T-cell (primary cell): ENCODE results near the gene ALOXE3. TPM values are rescaled to one million over a fixed set of nuclear protein-coding genes. Genes with fewer than 3 reads are reported as not detected.

Source experiments
- ATAC-seq, 4 experiments: fragments of 200-7000 bp in 3 of 4; fragments of 150-1000 bp in 1 of 4; cut with Tn5 transposase; replicated peaks in 1 of 4; 1 replicate in 3 of 4; 2 replicates in 1 of 4; pipeline ENCODE4 v1.10.0; 2021; ENCODE audit warnings: moderate library complexity in 3 of 4, mild to moderate bottlenecking in 2 of 4, moderate number of reproducible peaks in 1 of 4
- CTCF ChIA-PET, 2 donors: fragments of 300-600 bp; sonication (Branson Sonifier 250); formaldehyde crosslinking; loops; one replicate each; lab custom pipeline; 2022; ENCODE audit warnings: antibody characterized with exemption in 2 of 2; lab: Charles Lee
- POLR2A ChIA-PET, 2 donors: fragments of 300-600 bp; sonication (Branson Sonifier 250); formaldehyde crosslinking; loops; one replicate each; lab custom pipeline; 2022; ENCODE audit warnings: antibody characterized with exemption in 2 of 2; lab: Charles Lee
- DNase-seq, 35 experiments: peaks; one replicate each; pipeline versions ENCODE4 v3.0.0 to v3.0.0-alpha.2; 2013 to 2023
- H3K27ac ChIP-seq: one replicate; pipeline ENCODE4 v1.5.1; 2013; ENCODE audit warnings: low read length
- H3K27me3 ChIP-seq, 2 experiments: replicated peaks in 1 of 2; 1 replicate in 1 of 2; 2 replicates in 1 of 2; pipeline versions ENCODE4 v1.6.1 to v1.7.0; 2013; ENCODE audit warnings: low read length in 1 of 2, mixed read lengths in 1 of 2; ENCODE audit not compliant: control insufficient read depth in 2 of 2, insufficient read depth in 2 of 2; ENCODE audit errors: extremely low read depth in 1 of 2
- H3K36me3 ChIP-seq, 2 donors: 1 replicate in 1 of 2; 2 replicates in 1 of 2; pipeline versions ENCODE4 v1.6.1 to v1.7.0; 2013; ENCODE audit warnings: low read length in 1 of 2; ENCODE audit not compliant: control insufficient read depth in 2 of 2, insufficient read depth in 1 of 2; ENCODE audit errors: extremely low read depth in 1 of 2
- H3K4me1 ChIP-seq, 2 experiments: 1 replicate in 1 of 2; 2 replicates in 1 of 2; pipeline versions ENCODE4 v1.6.1 to v1.7.0; 2013; ENCODE audit warnings: low read length in 2 of 2, mixed read lengths in 1 of 2; ENCODE audit not compliant: insufficient read depth in 2 of 2, control insufficient read depth in 1 of 2; ENCODE audit errors: extremely low read depth in 1 of 2
- H3K4me3 ChIP-seq, 2 donors: 1 replicate in 1 of 2; 2 replicates in 1 of 2; pipeline versions ENCODE4 v1.5.1 to v1.7.0; 2013; ENCODE audit warnings: mild to moderate bottlenecking in 2 of 2, low read length in 1 of 2, moderate library complexity in 1 of 2; ENCODE audit not compliant: control insufficient read depth in 1 of 2; ENCODE audit errors: extremely low read depth in 1 of 2
- H3K9me3 ChIP-seq: 2 replicates; pipeline ENCODE4 v1.7.0; 2013
- H3K27ac Mint-ChIP-seq, 2 donors: one replicate each; pipeline ENCODE4 v1.8.0; 2020 to 2021; ENCODE audit warnings: mild to moderate bottlenecking in 2 of 2, mixed read lengths in 2 of 2
- H3K27me3 Mint-ChIP-seq, 2 donors: one replicate each; pipeline ENCODE4 v1.8.0; 2021 to 2022; ENCODE audit warnings: mixed read lengths in 2 of 2
- H3K36me3 Mint-ChIP-seq: one replicate; pipeline ENCODE4 v1.8.0; 2021; ENCODE audit warnings: mixed read lengths
- H3K4me1 Mint-ChIP-seq, 3 donors: one replicate each; pipeline ENCODE4 v1.8.0; 2020 to 2022; ENCODE audit warnings: mixed read lengths in 3 of 3, mild to moderate bottlenecking in 1 of 3
- H3K4me3 Mint-ChIP-seq, 3 donors: one replicate each; pipeline ENCODE4 v1.8.0; 2020 to 2022; ENCODE audit warnings: mild to moderate bottlenecking in 3 of 3, mixed read lengths in 3 of 3, moderate library complexity in 3 of 3
- H3K9me3 Mint-ChIP-seq, 3 donors: one replicate each; pipeline ENCODE4 v1.8.0; 2020 to 2022; ENCODE audit warnings: mixed read lengths in 3 of 3
- WGBS: methylation state at CpG from one replicate; pipeline ENCODE4 v1.1.5; 2013; ENCODE audit warnings: missing lambda C conversion rate; ENCODE audit not compliant: insufficient coverage; 5-methylcytosine and 5-hydroxymethylcytosine counted together
- total RNA-seq, 35 experiments: library from RNA in 6 of 35; stranded (reverse) in 6 of 35; fragments of 120-200 nt in 1 of 35; gene quantifications; one replicate each; pipeline versions ENCODE4 v1.2.1 to v1.2.4 and lab custom pipeline; 2013 to 2026

ALOXE3 gene
- total RNA-seq, 5 donors from 2014 or later (not counting 1 experiment from before 2014, with no cell fraction given) = 0.13 to 1.2 (median 0.19) TPM; not detected in 1

DNA sequence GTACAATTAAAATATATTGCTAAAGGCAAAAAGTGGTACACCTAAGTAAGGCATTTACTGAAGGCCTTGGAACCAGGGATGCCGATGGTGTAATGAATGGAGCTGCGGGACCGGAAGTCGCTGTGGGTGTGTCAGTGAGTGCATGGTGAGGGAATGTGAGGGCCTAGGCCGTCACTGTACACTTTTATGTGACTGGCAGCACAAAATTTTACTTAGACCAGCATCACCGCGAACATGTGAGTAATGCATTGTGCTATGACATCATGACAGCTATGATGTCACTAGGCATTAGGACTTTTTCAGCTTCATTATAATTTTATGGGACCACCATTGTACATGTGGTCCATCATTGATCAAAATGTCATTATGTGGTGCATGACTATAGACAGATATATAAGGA is 64.7 kb downstream of the ALOXE3 start:
- Histone ChIP-seq H3K4me1 (peaks cover 0 to 13% of the 10 kb centered on the region in 2 experiments), H3K36me3 (no peaks in the 10 kb centered on the region), H3K27me3 (peaks cover 0 to 15% of the 10 kb centered on the region in 2 experiments), H3K4me3 (no peak overlapping the region), H3K9me3 (no peaks in the 10 kb centered on the region), H3K27ac (no peak overlapping the region)
- ChIA-PET POLR2A (no interaction called here), CTCF (no interaction called here)
- Mint-ChIP-seq H3K27me3 (peaks cover 0 to 18% of the 10 kb centered on the region in 2 donors), H3K4me1 (peaks cover 0 to 24% (median 6%) of the 10 kb centered on the region in 3 donors), H3K36me3 (no peaks in the 10 kb centered on the region), H3K9me3 (no peaks in the 10 kb centered on the region), H3K27ac (no peak overlapping the region), H3K4me3 (no peak overlapping the region)
- DNase-seq = no peak
- ATAC-seq = no peak
- WGBS = 92% methylated on average over 6 of the region's 7 CpGs

DNA sequence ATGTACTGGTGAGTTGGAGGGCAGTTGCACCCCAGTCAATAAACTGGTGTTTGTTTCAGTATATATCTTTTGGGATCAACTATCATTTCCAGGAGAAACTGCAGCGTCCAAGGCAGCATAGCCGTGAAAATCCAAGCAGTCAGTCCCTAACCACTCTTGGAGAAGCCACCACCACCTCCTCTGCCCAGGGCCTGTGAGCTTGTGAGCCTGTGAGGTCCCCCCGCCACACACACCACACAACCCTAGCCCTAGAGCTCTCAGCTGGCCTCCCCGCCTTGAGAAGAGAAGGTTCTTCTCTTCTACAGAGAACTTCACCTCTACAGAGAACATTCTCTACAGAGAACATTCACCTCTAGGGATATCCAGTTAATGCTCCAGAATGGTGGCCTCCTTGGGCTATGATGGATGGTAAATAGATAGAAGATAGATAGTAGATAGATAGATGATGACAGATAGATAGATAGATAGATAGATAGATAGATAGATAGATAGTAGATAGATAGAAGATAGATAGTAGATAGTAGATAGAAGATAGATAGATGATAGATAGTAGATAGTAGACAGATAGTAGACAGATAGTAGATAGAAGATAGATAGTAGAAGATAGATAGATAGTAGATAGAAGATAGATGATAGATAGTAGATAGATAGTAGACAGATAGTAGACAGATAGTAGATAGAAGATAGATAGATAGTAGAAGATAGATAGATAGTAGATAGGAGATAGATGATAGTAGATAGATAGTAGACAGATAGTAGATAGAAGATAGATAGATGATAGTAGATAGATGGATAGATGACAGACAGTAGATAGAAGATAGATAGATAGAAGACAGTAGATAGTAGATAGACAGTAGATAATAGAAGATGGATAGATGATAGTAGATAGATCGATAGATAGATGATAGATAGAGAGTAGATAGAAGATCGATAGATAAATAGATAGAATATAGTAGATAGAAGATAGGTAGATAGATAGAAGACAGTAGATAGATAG is 65.8 kb downstream of the ALOXE3 start:
- H3K27ac Mint-ChIP-seq = no peak overlapping the region
- DNase-seq = no peak
- no peak overlapping the region for H3K4me3 Mint-ChIP-seq
- Histone ChIP-seq H3K36me3 (no peaks in the 10 kb centered on the region), H3K4me1 (peaks cover 0 to 13% of the 10 kb centered on the region in 2 experiments), H3K27ac (no peak overlapping the region), H3K4me3 (no peak overlapping the region), H3K9me3 (no peaks in the 10 kb centered on the region), H3K27me3 (peaks cover 0 to 23% of the 10 kb centered on the region in 2 experiments)
- H3K27me3 Mint-ChIP-seq = peaks cover 0 to 11% of the 10 kb centered on the region in 2 donors
- no peak for ATAC-seq
- H3K9me3 Mint-ChIP-seq = no peaks in the 10 kb centered on the region
- WGBS = no CpG with 5 or more reads among the region's 6 CpGs
- ChIA-PET POLR2A (no interaction called here), CTCF (no interaction called here)
- H3K4me1 Mint-ChIP-seq = peaks cover 0 to 22% (median 3%) of the 10 kb centered on the region in 3 donors
- no peaks in the 10 kb centered on the region for H3K36me3 Mint-ChIP-seq

DNA sequence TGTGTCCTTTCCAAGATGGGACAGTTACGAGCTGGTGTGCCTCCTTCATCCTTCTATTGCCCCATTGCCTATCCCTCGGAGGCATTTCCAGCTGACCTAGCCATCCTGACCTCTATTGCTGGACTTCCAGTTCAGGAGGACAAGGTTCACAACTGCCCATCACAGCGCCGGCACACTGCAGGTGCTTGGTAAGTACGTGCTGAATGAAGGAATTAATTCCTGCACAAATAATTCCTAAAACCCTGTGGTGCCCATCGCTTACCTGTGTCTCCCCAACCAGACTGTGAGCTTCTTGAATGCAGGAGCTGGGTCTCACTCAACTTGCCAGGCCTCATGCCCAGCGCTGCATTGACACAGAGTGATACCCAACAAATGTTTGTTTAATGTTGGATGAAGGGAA is 66.5 kb downstream of the ALOXE3 start:
- WGBS = 87% methylated on average over 5 of the region's 7 CpGs
- no peaks in the 10 kb centered on the region for H3K9me3 ChIP-seq

DNA sequence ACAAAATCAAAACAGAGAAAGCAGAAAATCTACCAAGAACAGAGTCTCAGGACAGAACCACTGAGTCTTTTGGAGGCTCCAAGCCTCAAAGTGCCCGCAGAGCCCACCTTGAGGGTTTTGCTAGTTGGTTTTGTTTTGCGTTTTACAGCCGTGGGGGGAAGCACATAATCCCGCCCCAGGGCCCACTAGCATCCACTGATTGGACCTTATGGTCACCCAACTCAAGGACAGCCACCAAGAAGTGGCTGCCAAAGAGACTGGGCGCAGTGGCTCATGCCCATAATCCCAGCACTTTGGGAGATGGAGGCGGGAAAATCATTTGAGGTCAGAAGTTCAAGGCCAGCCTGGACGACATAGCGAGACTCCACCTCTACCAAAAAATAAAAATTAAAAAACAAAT is 69.6 kb downstream of the ALOXE3 start:
- Mint-ChIP-seq H3K27me3 (peaks cover 0 to 7% of the 10 kb centered on the region in 2 donors), H3K4me3 (no peak overlapping the region), H3K4me1 (no peaks in the 10 kb centered on the region), H3K9me3 (no peaks in the 10 kb centered on the region), H3K36me3 (no peaks in the 10 kb centered on the region), H3K27ac (no peak overlapping the region)
- CTCF ChIA-PET = no interaction called here
- Histone ChIP-seq H3K27ac (no peak overlapping the region), H3K4me1 (no peaks in the 10 kb centered on the region), H3K27me3 (peaks cover 0 to 34% of the 10 kb centered on the region in 2 experiments), H3K4me3 (no peak overlapping the region), H3K36me3 (no peaks in the 10 kb centered on the region), H3K9me3 (no peaks in the 10 kb centered on the region)
- ATAC-seq = no peak
- POLR2A ChIA-PET = no interaction called here
- DNase-seq = no peak
- WGBS = 82% methylated on average over 4 of the region's 8 CpGs

More for the DNA sequence above, 66.5 kb downstream of the ALOXE3 start:
- Histone ChIP-seq H3K27ac (no peak overlapping the region), H3K36me3 (no peaks in the 10 kb centered on the region), H3K4me1 (peaks cover 0 to 13% of the 10 kb centered on the region in 2 experiments), H3K4me3 (no peak overlapping the region), H3K27me3 (peaks cover 0 to 24% of the 10 kb centered on the region in 2 experiments)
- no peak overlapping the region for H3K27ac Mint-ChIP-seq
- DNase-seq = no peak
- ChIA-PET CTCF (interaction anchor here in 1 of 2 donors (0.6 kb wide), 1 partner anchor 9 kb away, joined by 3 read pairs; no protein-coding TSS in a partner anchor), POLR2A (no interaction called here)
- H3K4me3 Mint-ChIP-seq = no peak overlapping the region
- H3K4me1 Mint-ChIP-seq = peaks cover 0 to 15% (median 0%) of the 10 kb centered on the region in 3 donors
- no peaks in the 10 kb centered on the region for H3K9me3 Mint-ChIP-seq
- ATAC-seq = no peak
- peaks cover 0 to 6% of the 10 kb centered on the region in 2 donors for H3K27me3 Mint-ChIP-seq
- no peaks in the 10 kb centered on the region for H3K36me3 Mint-ChIP-seq

DNA sequence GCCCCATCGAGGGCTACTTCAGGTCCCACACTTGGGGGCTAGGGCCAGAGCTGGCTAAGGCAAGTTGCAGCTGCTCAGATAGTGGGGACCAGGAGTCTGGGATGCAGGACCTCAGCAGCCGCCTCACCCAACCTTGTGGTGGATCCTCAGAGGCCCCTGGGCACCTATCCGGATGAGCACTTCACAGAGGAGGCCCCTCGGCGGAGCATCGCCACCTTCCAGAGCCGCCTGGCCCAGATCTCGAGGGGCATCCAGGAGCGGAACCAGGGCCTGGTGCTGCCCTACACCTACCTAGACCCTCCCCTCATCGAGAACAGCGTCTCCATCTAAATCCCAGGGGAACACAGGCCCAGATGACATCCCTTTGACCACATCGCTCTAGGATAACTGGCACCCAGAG is 70.1 kb downstream of the ALOXE3 start:
- ATAC-seq (no peak), DNase-seq (no peak)
- Histone ChIP-seq H3K36me3 (no peaks in the 10 kb centered on the region), H3K4me3 (no peak overlapping the region), H3K27me3 (peaks cover 0 to 36% of the 10 kb centered on the region in 2 experiments), H3K4me1 (no peaks in the 10 kb centered on the region), H3K9me3 (no peaks in the 10 kb centered on the region), H3K27ac (no peak overlapping the region)
- Mint-ChIP-seq H3K9me3 (no peaks in the 10 kb centered on the region), H3K4me3 (no peak overlapping the region), H3K27me3 (peaks cover 0 to 7% of the 10 kb centered on the region in 2 donors), H3K27ac (no peak overlapping the region), H3K4me1 (no peaks in the 10 kb centered on the region), H3K36me3 (no peaks in the 10 kb centered on the region)
- ChIA-PET CTCF (no interaction called here), POLR2A (no interaction called here)
- WGBS = 88% methylated on average over 10 of the region's 12 CpGs

DNA sequence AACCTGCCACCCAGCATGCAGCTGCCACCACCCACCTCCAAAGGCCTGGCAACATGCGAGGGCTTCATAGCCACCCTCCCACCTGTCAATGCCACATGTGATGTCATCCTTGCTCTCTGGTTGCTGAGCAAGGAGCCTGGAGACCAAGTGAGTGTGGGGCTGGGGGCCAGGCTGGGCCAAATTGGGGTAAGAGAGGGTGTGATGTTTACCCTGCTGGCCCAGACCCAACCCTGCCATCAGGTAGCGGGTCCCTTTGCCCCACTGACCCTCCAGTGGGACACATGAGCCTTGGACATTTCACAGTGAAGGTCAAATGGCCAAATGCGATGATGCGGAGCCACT is 70.6 kb downstream of the ALOXE3 start:
- 96% methylated on average over 3 of the region's 4 CpGs for WGBS
- Mint-ChIP-seq H3K27ac (no peak overlapping the region), H3K27me3 (peaks cover 0 to 7% of the 10 kb centered on the region in 2 donors), H3K4me1 (no peaks in the 10 kb centered on the region), H3K4me3 (no peak overlapping the region), H3K36me3 (no peaks in the 10 kb centered on the region), H3K9me3 (no peaks in the 10 kb centered on the region)
- no peaks in the 10 kb centered on the region for H3K36me3 ChIP-seq
- no peak for DNase-seq
- no peak for ATAC-seq
- no peak overlapping the region for H3K4me3 ChIP-seq
- ChIA-PET POLR2A (no interaction called here), CTCF (interaction anchor here in 1 of 2 donors (0.6 kb wide), 1 partner anchor 261 kb away, joined by 3 read pairs; no protein-coding TSS in a partner anchor)
- H3K27ac ChIP-seq = no peak overlapping the region
- no peaks in the 10 kb centered on the region for H3K9me3 ChIP-seq
- H3K4me1 ChIP-seq = no peaks in the 10 kb centered on the region
- H3K27me3 ChIP-seq = peaks cover 0 to 36% of the 10 kb centered on the region in 2 experiments
